Measurements from ENCODE around the gene SGMS1.
A peak's percentile ranks its signal among the peaks of the same experiment; 100 is the strongest.

SGMS1 gene

GRCh38 chr10:50417886-50418830 lies 205.6 kb downstream of the SGMS1 start:
- DNase-seq = peak; percentile 52 to 61

DNA sequence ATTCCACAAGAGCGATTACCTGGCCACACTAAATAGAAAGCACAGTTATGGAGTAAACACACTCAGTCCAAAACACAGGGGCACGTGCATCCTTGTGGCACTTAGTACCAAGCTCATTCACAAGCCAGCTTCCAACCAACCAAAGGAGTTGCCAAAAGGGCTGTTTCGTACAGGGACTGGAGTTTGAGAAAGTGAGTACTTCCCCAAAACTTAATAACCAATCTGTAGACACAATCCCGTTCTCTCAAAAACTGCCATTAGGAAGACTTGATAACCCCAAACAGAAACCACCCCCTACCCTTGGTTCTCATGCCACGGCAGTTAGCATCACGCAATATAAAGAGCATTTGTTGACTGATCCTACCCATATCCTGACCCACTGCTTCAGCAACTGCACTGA lies 206.3 kb downstream of the SGMS1 start:
- peak; percentile 44 to 45 for DNase-seq

- no peak for DNase-seq
Measured at GRCh38 chr10:50416881-50417280, 206.9 kb downstream of the SGMS1 start.

DNA sequence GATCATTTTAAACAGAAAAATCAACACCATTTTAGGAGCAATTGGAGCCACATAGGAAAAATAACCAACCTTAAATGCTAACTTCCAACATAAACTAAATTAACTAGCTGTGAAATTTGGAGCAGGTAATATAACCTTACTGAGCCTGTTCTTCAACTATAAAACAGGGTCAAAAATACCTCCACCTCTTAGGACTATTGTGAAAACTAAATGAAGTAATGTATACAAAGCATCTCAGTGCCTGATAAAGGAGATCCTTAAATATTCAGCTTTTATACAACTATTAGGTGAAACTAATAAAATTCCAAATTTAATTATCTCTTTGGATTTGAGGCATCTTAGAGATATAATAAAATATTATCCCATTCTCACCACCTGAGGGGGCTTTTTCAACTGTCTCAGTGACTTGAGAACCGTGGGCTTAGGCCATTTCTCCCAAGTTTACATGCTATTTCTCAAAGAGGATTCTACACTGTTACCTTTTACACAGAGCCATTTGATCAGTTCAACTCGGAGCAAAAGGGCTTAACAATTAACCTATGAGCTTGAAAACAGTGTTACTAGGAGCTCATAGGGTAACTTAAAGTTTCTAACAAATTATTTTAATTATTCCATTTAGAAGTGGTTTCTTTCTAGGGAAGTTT lies 207.5 kb downstream of the SGMS1 start:
- DNase-seq = no peak

GRCh38 chr10:50415292-50415691 lies 208.5 kb downstream of the SGMS1 start:
- DNase-seq = no peak

DNA sequence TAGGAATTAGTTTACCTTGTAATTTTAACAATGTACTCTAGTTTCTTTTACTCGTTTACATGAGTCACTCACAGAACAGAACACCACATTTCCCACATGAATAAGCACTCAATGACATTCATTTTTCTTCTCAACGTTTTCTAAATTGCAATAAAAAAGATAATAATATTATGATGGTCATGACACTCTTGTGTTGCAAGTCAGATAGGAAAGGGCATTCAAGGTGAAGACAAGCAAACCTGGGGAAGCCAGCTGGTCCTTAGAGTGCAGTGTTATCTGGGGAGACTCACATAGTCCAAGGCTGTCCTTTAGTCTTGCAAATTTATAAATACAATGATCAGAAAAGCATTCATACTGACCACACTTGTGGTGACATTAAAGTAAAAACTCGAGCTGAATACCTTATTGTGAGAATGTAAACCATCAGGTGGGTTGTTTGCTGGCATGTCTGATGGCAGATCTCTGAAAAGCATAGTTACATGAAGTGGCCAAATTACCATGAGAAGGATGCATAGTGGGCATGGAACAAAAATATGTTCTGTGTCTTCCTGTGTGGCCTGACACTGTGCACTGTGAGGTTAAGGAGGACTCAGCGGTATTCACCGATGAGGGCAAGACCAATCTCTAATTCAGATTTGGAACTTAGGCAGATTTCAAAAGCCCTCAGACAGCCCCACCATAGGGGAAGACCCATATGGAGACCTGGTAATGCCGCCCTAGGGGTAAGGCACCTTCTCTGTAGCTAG lies 213.5 kb downstream of the SGMS1 start:
- no peak for DNase-seq

- no peak for DNase-seq
Measured at GRCh38 chr10:50407076-50407801, 216.5 kb downstream of the SGMS1 start.

DNA sequence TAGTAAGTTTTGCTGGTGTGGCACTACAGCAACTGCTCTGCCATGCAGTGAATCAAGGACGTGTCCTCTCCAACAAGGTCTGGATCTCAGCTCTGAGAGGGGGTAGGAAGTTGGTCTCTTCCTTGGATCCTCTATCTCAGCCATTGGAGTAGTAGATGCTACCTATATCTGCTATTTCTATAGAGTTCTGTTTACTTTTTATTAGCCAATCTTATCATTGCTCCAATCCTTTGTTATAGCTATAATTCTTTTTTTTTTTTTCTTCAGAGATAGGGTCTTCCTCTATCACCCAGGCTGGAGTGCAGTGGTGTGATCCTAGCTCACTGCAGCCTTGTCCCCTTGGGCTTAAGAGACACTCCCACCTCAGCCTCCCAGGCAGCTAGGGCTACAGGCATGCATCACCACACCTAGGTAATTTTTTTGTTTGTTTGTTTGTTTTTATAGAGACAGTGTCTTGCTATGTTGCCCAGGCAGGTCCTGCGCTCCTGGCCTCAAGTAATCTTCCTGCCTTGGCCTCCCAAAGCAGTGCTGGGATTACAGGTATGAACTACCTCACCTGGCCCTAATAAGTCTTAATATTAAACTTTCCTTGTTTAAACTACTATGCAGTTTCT lies 217.2 kb downstream of the SGMS1 start:
- DNase-seq = no peak

- no peak for DNase-seq
Measured at GRCh38 chr10:50405723-50406122, 218.0 kb downstream of the SGMS1 start.

DNA sequence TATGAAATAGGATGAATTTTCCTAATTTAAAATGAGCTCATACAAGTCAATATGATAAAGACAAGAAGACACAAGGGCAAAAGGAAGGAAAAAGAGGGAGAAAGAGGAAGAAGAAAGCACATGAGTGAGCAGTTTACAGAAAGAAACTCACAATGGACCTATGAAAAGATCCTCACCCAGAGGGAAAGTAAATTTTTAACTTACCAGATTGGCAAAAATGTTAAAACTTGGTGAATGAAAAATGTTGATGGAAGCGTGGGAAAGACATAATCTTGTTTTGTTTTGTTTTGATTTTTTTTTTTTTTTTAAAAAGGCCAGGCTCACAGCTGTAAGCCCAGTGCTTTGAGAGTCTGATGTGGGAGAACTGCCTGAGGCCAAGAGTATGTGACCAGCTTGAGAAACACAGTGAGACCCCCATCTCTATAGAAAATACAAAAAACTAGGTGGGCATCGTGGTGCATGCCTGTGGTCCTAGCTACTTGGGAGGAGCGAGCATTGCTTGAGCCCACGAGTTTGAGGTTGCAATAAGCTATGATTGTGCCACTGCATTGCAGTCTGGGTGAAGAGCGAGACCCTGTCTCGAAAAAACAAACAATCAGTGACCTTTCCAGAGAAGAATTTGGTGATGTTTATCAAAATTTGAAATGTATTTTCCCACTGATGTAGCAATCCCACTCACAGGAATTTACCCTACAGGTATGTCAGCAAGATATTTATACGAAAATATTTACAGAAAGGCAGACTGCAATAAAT lies 219.6 kb downstream of the SGMS1 start:
- no peak for DNase-seq

GRCh38 chr10:50403074-50403473 lies 220.7 kb downstream of the SGMS1 start:
- DNase-seq = no peak

DNA sequence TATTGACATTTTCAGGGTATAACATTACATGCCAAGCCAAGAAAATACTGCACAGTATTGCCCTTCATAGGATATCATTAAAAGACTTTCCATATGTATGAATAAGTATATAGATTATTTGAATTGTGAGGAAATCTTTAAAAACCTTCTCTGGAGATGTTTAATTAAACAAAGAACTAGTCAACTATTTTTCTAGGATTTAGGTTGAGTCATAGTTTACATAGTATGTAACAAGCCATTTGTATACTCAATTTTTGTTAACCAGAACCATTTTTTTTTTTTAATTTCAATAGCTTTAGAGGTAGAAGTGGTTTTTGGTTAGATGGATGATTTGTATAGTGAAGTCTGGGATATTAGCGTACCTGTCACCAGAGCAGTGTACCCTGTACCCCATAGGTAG lies 221.3 kb downstream of the SGMS1 start:
- DNase-seq = no peak

DNA sequence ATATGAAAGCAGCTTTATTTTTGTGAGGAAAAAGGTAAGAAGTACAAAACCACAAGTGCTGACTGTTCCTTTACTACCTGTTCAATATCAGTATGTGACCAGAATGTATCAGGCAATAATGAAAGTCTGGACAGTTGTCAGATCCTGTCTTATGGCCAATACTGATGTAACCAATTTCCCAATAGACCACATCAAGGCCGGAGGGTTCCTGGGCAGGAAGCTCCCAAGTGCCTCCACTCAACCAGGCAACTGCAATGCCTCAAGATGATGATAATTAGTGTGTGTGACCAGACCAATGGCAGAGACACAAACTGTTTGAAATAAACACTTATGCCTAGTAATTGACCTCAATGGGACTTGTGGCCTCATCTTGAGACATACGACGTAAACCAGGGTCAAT lies 223.1 kb downstream of the SGMS1 start:
- no peak for DNase-seq

DNA sequence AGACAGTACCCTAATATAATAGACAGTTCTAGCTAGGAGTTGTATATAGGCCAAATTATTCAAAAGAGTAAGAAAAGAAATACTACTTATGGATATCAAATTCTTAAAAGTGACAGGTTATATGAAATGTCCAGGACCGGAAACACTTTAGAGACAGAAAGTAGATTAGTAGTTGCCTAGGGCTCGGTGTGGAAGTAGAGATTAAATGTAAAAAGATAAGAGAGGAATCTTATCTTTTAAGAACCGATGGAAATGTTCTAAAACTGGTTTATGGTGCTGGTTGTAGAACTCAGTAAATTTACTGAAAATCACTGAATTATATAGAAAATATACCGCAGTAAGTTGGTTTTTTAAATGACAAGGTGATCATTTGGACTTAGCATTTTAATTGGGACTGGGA lies 224.9 kb downstream of the SGMS1 start:
- DNase-seq = no peak

DNA sequence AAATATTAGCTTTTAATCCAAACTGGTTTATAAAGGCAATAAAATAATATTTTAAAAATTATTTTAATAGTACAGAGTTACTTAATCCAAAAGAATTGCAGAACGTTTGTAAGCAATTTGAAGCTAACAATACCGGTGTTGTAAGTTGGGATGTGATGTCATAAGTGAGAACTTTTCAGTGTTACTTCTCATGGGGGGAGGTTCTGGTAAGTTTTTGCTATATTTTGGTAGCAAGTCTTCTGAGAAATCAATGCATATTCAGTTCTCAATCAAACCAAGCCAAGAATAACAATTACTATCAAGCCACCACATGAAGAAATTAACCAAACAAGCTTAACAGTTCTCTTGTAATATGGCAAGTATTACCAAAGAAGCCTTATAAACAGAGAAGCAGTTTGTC lies 225.4 kb downstream of the SGMS1 start:
- no peak for DNase-seq

- DNase-seq = no peak
Measured at GRCh38 chr10:50397312-50398140, 226.2 kb downstream of the SGMS1 start.

DNA sequence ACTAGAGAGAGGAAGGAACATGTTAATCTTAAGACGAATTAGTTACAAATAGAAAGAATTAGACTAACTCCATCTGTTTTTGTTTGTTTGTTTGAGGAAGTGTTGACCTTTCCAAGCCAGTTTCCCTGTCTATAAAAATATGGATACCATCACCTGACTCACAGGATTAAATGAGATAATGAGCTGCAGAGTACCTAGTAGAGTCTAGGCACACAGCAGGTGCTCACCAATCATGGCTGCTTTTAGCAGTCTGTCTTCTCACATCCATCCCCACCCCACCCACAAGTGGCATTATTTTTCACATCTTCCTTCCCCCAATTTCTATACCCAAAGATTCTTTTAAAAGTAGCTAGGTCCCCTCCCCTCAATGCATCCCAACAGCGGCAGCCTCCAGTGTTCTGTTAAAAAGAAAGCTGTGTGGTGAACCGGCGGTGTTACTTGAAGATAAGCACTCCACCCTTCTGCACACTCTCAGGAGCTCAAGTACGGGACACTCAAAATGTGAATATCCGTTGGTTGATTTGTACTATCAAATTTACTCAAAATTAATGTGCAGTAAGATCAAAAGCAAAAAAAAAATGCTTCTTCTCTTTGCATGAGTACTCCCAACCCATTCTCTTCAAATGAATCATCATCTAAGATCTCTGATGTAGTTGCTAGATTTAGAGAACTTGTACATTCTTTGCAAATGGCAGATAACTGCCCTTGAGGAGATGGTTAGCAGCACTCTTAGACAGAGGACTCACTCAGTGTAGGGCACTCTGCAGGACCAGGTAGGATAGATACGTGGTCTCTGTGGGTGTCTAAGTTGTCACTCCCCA lies 227.1 kb downstream of the SGMS1 start:
- no peak for DNase-seq

DNA sequence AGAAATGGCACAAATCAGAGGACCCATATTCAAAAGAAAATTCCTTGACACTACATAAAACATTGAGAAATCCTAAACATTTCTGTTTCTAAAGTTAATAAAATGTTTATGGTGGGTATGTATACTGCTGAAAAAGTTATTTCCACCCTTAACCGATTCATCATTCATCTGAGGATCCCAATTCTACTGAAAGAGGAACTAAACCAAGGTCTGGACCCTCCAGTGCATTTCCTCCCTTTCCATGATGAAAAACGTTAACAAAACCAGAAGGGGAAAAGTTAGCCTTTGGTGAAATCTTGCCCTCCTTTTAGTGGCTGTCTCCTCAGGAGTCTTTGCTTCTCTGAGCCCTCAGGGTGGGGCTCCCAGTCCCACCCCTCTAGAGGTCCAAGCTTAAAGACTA lies 227.9 kb downstream of the SGMS1 start:
- no peak for DNase-seq

DNA sequence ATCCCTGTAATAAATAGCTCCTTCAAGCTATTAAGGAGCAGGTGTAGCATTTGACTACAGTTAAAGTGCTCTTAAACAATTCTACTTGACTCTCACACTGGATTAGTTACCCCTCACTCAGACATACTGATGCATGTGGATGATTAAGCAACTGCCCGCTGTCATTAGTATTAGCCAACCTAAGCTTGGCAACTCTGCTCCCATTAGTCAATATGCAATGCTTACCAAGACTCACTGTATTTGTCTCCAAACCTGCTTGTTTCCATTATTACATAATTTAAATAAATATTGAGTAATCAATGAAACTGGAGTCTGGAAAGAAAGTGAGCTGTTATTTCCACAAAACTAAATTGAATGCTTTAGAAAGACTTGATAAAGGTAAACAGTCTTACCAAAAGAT lies 228.5 kb downstream of the SGMS1 start:
- no peak for DNase-seq

- DNase-seq = no peak
Measured at GRCh38 chr10:50394832-50395231, 228.9 kb downstream of the SGMS1 start.

Measured in hippocampal formation (tissue), 2 donors.